Pancreas (tissue), 10 donors: Measurements from ENCODE around the gene MEIOC. TPM values are rescaled to one million over a fixed set of nuclear protein-coding genes. Genes with fewer than 3 reads are reported as not detected.

Source experiments
- ATAC-seq, 4 donors: fragments of 200-7000 bp; cut with Tn5 transposase; one replicate each; pipeline versions ENCODE4 v1.8.0 to v1.9.1; 2020; ENCODE audit warnings: mild to moderate bottlenecking in 4 of 4, moderate library complexity in 4 of 4
- DNase-seq, 6 donors: peaks; one replicate each; pipeline ENCODE4 v3.0.0-alpha.2; 2020
- FAIRE-seq: peaks from 2 replicates; lab custom pipeline; 2012; peaks lifted over from hg19 to GRCh38; lab: Jason Lieb, UNC
- H3K27ac ChIP-seq, 4 donors: fragments of 200-600 bp; sonication (generic); 1 replicate in 3 of 4; 2 replicates in 1 of 4; pipeline versions ENCODE4 v1.5.0 to v1.8.0; 2020
- H3K27me3 ChIP-seq, 4 donors: fragments of 200-600 bp; one replicate each; pipeline ENCODE4 v1.8.0; 2021
- H3K36me3 ChIP-seq, 3 donors: fragments of 200-600 bp; sonication (generic) in 1 of 3; one replicate each; pipeline versions ENCODE4 v1.5.0 to v1.8.0; 2020 to 2021
- H3K4me1 ChIP-seq, 3 donors: fragments of 200-600 bp; one replicate each; pipeline ENCODE4 v1.8.0; 2021
- H3K4me3 ChIP-seq, 4 donors: fragments of 200-600 bp; sonication (generic) in 2 of 4; one replicate each; pipeline versions ENCODE4 v1.5.0 to v1.8.0; 2020 to 2021
- H3K9me3 ChIP-seq, 4 donors: fragments of 200-600 bp; one replicate each; pipeline ENCODE4 v1.8.0; 2021
- CTCF ChIP-seq, 4 donors: fragments of 200-600 bp; sonication (generic) in 3 of 4; IDR thresholded peaks; one replicate each; pipeline versions ENCODE4 v1.5.0 to v1.8.0; 2021; ENCODE audit warnings: antibody characterized with exemption in 4 of 4
- WGBS, 2 donors: extraction: QIAGEN DNeasy Blood & Tissue Kit; methylation state at CpG; one replicate each; pipeline ENCODE4 v1.1.7; 2013; 5-methylcytosine and 5-hydroxymethylcytosine counted together
- intact Hi-C, 3 donors: fragments of 100-400 bp; cut with DNase I; formaldehyde crosslinking; loops; one replicate each; pipeline versions ENCODE4 v1.11.1 to v1.14.2; 2022
- polyA plus RNA-seq, 2 donors: library from polyadenylated mRNA; stranded (reverse); fragments of 200-250 nt; gene quantifications; one replicate each; pipeline ENCODE4 v1.2.3, GENCODE V29; 2013
- total RNA-seq, 6 donors: library from RNA; stranded (reverse); fragmentation: NEBNext Ultra II Directional in 4 of 6; extraction: Animal tissue kit (Norgen Biotek cat#: 25700) in 4 of 6; gene quantifications; one replicate each; pipeline versions ENCODE4 v1.2.1 to v1.2.4, GENCODE V29; 2021 to 2023
- donor health status: healthy with polysubstance abuse.
- donor health status: DM: no; HTN: no; CAD: no; lungs with moderate emphysema.
- donor health status: DM: no; HTN: no; CAD: no.
- donor health status: control.
- donor health status: control.
- donor health status: Bipolar disorder and iron deficiency.
- donor health status: DM: yes; HTN: yes; CAD: no.
- donor health status: DM: no; HTN: no; CAD: no.
- donor health status: DM: no; HTN: no; CAD: no.
- donor health status: DM: yes; HTN: yes; CAD: no.

The MEIOC gene
- total and polyA plus RNA-seq, 8 donors = not detected

GRCh38 chr17:44627513-44628242 is 28.6 kb upstream of the MEIOC start:
- no peak for TF ChIP-seq CTCF (IDR thresholded peaks at IDR 0.05)
- Histone ChIP-seq H3K27ac (no peak overlapping the region), H3K4me3 (peak overlapping the region in 1 of 4 donors; percentile 36), H3K36me3 (no peaks in the 10 kb centered on the region), H3K27me3 (no peaks in the 10 kb centered on the region), H3K4me1 (peaks cover 0 to 2% (median 0%) of the 10 kb centered on the region in 3 donors), H3K9me3 (no peaks in the 10 kb centered on the region)
- FAIRE-seq (no peak), ATAC-seq (no peak), DNase-seq (no peak)
- 84 to 86% methylated on average over 9 of the region's 9 CpGs for WGBS, 2 donors
- intact Hi-C loops = loop anchor here in 1 of 3 donors (5.0 kb wide), 1 partner anchor 90 kb away; no protein-coding TSS in a partner anchor

- Histone ChIP-seq H3K27me3 (no peaks in the 10 kb centered on the region), H3K9me3 (no peaks in the 10 kb centered on the region), H3K36me3 (no peaks in the 10 kb centered on the region), H3K4me3 (peak overlapping the region in 2 of 4 donors; percentile 11 to 36), H3K27ac (peak overlapping the region in 1 of 4 donors; percentile 44), H3K4me1 (peaks cover 0 to 2% (median 0%) of the 10 kb centered on the region in 3 donors)
- DNase-seq = peak in 5 of 6 donors; percentile 19 to 73 (median 68)
- TF ChIP-seq CTCF (IDR thresholded peaks at IDR 0.05) = no peak
- intact Hi-C loops = loop anchor here in 1 of 3 donors (5.0 kb wide), 1 partner anchor 91 kb away; no protein-coding TSS in a partner anchor
- WGBS, 2 donors = 50 to 52% methylated on average over 34 of the region's 34 CpGs
- no peak for FAIRE-seq
- peak; percentile 81 to 92 (median 86) for ATAC-seq
Observed at GRCh38 chr17:44628243-44629188, 27.8 kb upstream of the MEIOC start.

GRCh38 chr17:44629314-44629713 is 27.0 kb upstream of the MEIOC start:
- Histone ChIP-seq H3K9me3 (no peaks in the 10 kb centered on the region), H3K27me3 (no peaks in the 10 kb centered on the region), H3K27ac (no peak overlapping the region), H3K4me3 (peak overlapping the region in 1 of 4 donors; percentile 36), H3K36me3 (no peaks in the 10 kb centered on the region), H3K4me1 (peaks cover 0 to 2% (median 0%) of the 10 kb centered on the region in 3 donors)
- ATAC-seq (no peak), DNase-seq (no peak), FAIRE-seq (no peak)
- intact Hi-C loops = loop anchor here in 1 of 3 donors (5.0 kb wide), 1 partner anchor 92 kb away; no protein-coding TSS in a partner anchor
- WGBS, 2 donors = 91 to 96% methylated on average over 13 of the region's 13 CpGs
- no peak for TF ChIP-seq CTCF (IDR thresholded peaks at IDR 0.05)

GRCh38 chr17:44630703-44631102 is 25.6 kb upstream of the MEIOC start:
- TF ChIP-seq CTCF (IDR thresholded peaks at IDR 0.05) = no peak
- Histone ChIP-seq H3K27me3 (no peaks in the 10 kb centered on the region), H3K36me3 (no peaks in the 10 kb centered on the region), H3K4me3 (no peak overlapping the region), H3K4me1 (peaks cover 0 to 2% (median 0%) of the 10 kb centered on the region in 3 donors), H3K9me3 (no peaks in the 10 kb centered on the region), H3K27ac (no peak overlapping the region)
- no peak for ATAC-seq
- FAIRE-seq = no peak
- intact Hi-C loops = no loop called here
- 72 to 85% methylated on average over 4 of the region's 4 CpGs for WGBS, 2 donors
- no peak for DNase-seq
